IPS-18c (cell line): Measurements from ENCODE around the gene ADGRV1.
"Not testable (repeated sequence)": the region's sequence is repeated elsewhere in the genome, so short reads cannot be mapped to it uniquely, and the experiment has no call there.

Source experiments
- H3K4me3 ChIP-seq: 2 replicates; pipeline ENCODE4 v1.7.0; 2013; ENCODE audit warnings: low read depth, mild to moderate bottlenecking, low read length, moderate library complexity; ENCODE audit not compliant: insufficient read depth
- H3K9me3 ChIP-seq: one replicate; pipeline ENCODE4 v1.6.1; 2013; ENCODE audit warnings: mild to moderate bottlenecking, low read length, moderate library complexity; ENCODE audit not compliant: control insufficient read depth, insufficient read depth

The ADGRV1 gene

DNA sequence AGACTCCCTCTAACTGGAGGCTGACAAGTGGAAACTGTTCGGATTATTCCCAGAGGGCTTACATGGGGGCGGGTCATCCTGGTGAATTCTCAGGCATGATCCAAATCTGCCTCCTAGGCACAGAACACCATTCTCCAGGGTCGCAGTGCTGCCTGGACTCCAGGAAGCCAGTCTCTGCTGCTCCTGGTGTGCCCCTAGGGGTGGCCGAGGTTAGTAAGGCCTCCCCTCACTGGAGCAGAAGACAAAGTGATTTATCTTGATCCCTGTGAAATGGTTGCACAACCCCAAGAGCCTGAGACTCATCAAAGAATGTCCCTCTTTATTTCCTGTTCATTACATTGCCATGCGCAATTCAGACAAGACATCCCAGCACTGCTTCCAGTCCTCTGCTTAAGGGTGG lies 17.1 kb downstream of the ADGRV1 start:
- Histone ChIP-seq H3K4me3 (no peak overlapping the region), H3K9me3 (no peaks in the 10 kb centered on the region)

DNA sequence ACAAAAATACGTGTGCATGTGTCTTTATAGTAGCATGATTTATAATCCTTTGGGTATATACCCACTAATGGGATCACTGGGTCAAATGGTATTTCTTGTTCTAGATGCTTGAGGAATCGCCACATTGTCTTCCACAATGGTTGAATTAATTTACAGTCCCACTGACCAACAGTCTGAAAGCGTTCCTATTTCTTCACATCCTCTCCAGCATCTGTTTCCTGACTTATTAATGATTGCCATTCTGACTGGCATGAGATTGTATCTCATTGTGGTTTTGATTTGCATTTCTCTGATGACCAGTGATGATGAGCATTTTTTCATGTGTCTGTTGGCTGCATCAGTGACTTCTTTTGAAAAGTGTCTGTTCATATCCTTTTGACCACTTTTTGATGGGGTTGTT lies 18.0 kb downstream of the ADGRV1 start:
- not testable (repeated sequence) for H3K9me3 ChIP-seq, H3K4me3 ChIP-seq

DNA sequence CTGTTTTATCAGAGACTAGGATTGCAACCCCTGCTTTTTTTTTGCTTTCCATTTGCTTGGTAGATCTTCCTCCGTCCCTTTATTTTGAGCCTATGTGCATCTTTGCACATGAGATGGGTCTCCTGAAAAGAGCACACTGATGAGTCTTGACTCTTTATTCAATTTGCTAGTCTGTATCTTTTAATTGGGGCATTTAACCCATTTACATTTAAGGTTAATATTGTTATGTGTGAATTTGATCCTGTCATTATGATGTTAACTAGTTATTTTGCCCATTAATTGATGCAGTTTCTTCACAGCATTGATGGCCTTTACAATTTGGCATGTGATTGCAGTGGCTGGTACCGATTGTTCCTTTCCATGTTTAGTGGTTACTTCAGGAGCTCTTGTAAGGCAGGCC lies 21.3 kb downstream of the ADGRV1 start:
- not testable (repeated sequence) for H3K9me3 ChIP-seq, H3K4me3 ChIP-seq

DNA sequence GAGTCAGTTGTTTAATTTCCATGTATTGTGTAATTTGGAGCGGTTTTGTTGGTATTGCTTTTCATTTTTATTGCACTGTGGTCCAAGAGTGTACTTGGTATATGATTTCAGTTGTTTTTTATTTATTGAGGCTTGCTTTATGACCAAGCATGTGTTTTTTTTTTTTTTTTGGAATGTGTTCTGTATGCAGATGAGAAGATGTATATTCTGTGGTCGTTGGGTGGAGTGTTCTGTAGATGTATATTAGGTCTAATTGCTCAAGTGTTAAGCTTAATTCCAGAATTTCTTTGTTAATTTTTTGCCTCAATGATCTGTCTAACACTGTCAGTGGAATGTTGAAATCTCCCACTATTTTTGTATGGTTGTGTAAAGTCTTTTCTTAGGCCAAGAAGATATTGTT lies 23.4 kb downstream of the ADGRV1 start:
- Histone ChIP-seq H3K9me3 (no peaks in the 10 kb centered on the region), H3K4me3 (no peak overlapping the region)

DNA sequence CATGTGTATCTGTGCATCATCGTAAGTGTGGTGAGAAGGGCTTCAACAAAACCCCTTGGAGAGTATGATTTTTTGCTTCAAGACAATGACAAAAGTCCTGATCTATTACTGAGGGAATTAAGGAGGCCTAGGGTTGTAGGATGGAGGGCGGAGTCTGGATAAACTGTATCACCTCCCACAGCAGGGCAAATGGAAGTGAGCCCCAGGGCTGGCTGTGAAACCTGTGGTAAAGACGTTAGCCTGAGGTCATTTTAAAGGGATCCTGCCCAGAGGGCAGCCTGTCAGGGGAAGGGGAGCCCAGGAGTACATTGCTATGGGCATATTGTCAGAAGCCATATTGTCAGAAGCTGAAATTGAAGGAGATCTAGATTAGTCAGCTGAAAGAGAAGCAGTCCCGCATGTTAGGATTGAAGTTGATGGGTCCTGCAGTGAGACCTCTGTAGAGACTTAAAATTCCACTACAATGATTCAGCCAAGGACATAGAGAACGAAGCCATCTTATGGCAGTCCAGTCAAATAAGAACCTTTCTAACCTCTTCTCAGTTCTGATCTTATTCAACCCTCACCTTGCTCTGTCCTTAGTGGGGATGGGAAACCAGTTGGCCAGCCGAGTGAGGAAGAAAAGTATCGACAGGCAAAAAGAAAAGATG lies 26.9 kb downstream of the ADGRV1 start:
- Histone ChIP-seq H3K4me3 (no peak overlapping the region), H3K9me3 (no peaks in the 10 kb centered on the region)

DNA sequence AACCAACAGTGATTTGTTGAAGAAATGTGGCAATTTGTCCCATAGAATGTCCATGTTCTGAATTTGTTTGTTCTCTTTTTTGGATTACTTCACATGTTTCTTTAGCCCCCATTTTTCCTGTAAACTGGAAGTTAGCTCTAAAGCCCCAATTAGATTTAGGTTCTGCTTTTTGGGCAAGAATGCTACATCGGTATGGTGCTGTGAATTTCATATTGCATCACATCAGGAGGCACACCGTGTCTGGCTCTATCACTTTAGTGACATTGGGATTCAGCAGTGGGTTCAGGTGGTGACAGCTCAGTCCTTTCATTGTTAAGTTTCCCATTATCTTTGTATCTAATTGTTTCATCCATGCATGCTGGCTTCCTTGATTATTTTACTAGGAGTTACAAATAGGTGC lies 27.9 kb downstream of the ADGRV1 start:
- H3K4me3 ChIP-seq = no peak overlapping the region
- no peaks in the 10 kb centered on the region for H3K9me3 ChIP-seq

DNA sequence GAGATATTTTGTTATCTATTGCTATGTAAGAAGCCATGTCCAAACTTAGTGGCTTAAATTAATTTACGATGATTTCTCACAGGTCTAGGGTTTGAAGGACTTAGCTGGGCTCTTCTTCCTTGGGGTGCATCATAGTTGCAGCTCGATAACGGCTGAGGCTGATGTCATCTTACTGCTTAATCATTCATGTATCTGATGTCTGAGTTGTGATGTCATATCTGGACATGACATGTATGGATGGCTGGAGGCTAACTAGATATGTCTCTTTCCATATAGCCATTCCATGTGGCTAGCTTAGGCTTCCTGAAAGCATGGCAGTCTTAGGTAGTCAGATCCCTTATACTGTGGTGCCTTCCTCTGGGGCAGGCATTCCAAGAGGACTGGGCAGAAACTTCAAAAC lies 31.6 kb downstream of the ADGRV1 start:
- no peak overlapping the region for H3K4me3 ChIP-seq
- H3K9me3 ChIP-seq = no peaks in the 10 kb centered on the region

DNA sequence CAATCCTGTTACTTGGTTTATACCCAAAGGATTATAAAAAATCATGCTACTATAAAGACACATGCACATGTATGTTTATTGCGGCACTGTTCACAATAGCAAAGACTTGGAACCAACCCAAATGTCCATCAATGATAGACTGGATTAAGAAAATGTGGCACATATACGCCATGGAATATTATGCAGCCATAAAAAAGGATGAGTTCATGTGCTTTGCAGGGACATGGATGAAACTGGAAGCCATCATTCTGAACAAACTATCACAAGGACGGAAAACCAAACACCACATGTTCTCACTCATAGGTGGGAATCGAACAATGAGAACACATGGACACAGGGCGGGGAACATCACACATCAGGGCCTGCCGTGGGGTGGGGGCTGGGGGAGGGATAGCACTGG lies 34.5 kb downstream of the ADGRV1 start:
- H3K4me3 ChIP-seq, H3K9me3 ChIP-seq: not testable (repeated sequence)

DNA sequence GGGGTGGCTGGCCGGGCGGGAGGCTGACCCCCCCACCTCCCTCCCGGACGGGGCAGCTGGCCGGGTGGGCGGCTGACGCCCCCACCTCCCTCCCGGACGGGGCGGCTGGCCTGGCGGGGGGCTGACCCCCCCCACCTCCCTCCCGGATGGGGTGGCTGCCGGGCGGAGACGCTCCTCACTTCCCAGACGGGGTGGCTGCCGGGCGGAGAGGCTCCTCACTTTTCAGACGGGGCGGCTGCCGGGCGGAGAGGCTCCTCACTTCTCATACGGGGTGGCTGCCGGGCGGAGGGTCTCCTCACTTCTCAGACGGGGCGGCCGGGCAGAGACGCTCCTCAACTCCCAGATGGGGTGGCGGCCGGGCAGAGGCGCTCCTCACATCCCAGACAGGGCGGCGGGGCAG lies 37.2 kb downstream of the ADGRV1 start:
- H3K4me3 ChIP-seq, H3K9me3 ChIP-seq: not testable (repeated sequence)

DNA sequence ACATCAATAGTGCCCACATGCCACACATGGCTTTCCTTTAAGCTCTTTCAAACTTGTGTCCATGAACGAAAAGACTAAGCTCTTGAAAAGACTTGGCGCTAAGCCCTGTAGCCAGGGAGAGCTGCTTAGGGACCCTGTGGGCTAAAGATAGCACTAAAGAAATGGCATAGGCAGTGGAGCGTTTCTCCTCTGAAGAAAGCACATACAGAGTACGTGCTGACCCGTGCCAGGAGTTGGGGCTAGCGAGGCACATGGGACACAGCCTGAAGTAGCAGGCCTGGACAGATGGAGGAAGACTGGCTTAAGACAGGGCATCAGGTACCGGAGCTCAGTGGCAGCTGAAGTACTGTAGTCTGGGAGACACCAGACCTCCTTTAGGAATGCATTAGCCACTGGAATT lies 39.7 kb downstream of the ADGRV1 start:
- Histone ChIP-seq H3K4me3 (no peak overlapping the region), H3K9me3 (no peaks in the 10 kb centered on the region)

DNA sequence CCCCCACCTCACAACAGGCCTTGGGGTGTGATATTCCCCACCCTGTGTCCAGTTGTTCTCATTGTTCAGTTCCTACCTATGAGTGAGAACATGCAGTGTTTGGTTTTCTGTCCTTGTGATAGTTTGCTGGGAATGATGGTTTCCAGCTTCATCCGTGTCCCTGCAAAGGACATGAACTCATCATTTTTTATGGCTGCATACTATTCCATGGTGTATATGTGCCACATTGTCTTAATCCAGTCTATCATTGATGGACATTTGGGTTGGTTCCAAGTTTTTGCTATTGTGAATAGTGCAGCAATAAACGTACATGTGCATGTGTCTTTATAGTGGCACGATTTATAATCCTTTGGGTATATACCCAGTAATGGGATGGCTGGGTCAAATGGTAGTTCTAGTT lies 41.7 kb downstream of the ADGRV1 start:
- H3K9me3 ChIP-seq, H3K4me3 ChIP-seq: not testable (repeated sequence)

DNA sequence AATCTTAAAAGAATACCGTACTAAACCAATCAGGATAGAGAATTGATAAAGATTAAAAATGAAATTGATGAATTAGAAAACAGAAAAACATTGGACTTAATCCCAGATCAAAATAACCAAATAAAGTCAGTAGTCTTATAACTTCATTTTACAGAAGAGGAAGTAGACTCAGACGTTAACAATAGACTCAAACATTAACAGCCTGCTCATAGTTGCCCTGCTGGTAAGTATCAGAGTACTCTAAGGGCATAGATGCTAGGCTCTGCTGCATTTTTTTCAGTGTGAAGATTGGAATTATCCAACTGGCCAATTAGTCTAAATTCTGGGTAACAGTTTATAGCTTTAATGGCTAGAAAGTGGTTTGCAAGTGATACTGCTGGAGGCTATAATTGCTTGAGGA lies 42.9 kb downstream of the ADGRV1 start:
- H3K9me3 ChIP-seq = no peaks in the 10 kb centered on the region

DNA sequence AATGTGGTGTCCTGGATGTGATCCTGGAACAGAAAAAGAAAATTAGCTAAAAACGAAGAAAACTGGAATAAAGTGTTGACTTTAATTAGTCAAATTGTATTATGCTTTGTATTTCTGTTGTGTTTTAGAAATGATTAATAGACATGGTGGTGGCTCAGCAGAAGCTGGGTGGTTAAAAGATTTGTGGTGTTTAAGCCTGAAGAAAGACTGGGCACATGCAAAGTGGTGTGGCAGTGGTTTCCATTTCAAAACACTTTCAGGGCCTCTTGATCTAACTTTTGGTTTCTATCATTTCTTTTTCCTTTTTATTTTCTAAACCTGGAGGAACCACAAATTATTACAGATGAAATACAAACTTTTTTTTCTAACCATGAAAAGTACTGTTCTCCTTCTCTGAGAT lies 44.1 kb downstream of the ADGRV1 start:
- Histone ChIP-seq H3K9me3 (no peaks in the 10 kb centered on the region), H3K4me3 (no peak overlapping the region)

More for the DNA sequence above, 42.9 kb downstream of the ADGRV1 start:
- H3K4me3 ChIP-seq = no peak overlapping the region

DNA sequence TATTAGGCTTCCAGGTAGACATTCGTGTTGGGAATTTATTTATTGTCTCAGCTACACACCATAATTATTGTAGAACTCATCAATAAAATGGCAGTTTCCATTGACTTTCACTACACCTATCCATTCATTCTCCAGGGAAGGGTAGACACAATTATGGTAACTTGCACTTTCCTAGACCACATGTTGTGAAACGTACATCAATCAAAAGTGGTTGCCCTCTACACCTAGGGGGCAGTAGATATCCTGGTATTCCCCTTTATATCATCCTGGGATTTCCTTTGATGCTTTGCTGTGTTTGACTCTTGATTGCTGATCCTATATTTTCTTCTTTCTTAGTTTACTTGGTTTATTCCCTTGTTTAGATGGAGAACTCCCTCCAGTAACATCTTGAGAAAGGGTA lies 47.9 kb downstream of the ADGRV1 start:
- no peaks in the 10 kb centered on the region for H3K9me3 ChIP-seq
- no peak overlapping the region for H3K4me3 ChIP-seq

DNA sequence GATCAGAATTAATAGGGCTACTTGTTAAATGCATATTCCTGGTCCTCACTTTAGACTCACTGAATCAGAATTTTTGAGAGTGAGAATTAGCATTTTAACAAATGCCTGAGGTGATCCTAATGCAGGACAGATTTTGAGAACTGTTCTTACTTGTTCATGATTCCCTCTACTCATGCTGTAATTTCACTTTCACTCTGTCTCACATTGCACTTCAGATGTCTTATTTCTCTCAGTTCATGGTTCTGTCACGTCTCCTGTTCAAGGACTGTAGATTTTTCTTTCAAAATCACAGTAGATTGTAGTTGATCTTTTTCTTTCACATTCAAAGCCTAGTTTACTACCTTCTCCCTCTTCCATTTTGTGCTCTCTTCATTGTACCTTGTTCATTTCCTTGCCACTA lies 54.3 kb downstream of the ADGRV1 start:
- no peak overlapping the region for H3K4me3 ChIP-seq
- no peaks in the 10 kb centered on the region for H3K9me3 ChIP-seq

DNA sequence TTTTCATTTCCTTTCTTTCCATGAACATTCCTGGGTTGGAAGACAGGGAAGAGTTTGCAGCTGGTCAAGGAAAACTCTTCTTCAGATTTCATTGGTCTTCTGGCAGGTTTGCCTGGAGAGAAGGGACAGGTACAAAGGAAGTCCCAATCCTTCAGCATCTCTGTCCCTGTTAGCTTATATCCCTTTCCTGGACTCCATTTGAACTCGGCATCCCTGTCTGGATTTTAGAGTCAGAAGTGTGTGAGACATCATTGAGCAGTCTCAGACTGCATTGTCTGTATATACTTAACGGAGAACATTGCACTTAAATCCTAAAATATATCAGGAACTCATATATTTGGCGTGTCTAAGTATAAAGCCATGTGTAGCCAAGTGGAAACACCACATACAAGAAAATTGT lies 54.9 kb downstream of the ADGRV1 start:
- Histone ChIP-seq H3K9me3 (no peaks in the 10 kb centered on the region), H3K4me3 (no peak overlapping the region)

DNA sequence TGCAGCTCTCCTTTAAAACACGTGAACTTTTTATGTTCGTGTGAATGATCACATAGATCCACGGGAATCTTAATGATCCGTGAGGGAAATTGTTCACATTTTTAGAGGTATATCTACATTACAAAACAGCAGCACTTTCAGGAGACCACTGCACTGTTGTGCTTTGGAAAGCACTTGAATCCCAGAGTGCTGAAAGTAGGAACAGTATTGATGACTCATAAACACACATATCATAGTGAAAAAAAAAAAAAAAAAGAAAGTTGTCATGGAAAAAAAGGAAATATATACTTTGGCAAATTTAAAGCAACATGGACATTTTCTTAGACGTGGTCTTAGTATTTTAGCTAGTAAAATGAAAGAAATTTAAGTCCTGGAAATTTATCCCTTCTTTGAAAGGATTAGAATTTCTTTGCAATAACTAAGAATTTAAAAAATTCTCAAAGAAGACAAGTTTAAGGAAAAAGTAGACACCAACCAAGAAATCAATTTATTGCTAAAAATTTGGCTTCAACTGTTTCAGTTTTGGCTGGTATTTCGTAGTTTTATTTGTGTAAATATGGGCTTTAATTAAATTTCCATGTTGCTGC lies 55.4 kb downstream of the ADGRV1 start:
- Histone ChIP-seq H3K9me3 (no peaks in the 10 kb centered on the region), H3K4me3 (no peak overlapping the region)

DNA sequence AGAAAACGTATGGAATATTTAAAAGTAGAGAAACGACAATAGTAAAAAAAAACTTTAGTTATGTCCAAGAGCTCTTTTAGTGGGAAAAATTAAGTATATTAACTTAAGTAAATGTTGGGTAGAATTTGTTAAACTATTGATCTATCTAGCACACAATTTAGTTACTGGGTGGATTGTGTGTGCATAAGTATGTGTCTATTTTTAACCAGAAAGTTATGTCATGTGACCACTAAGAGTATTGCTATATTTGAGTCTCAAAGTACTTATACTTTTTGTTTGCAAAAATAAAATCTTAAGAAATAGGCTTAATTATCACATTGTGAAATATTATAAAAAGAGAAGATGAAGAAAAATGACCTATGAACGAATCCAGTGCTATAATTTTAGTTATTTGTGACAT lies 56.8 kb downstream of the ADGRV1 start:
- H3K9me3 ChIP-seq = no peaks in the 10 kb centered on the region
- no peak overlapping the region for H3K4me3 ChIP-seq

DNA sequence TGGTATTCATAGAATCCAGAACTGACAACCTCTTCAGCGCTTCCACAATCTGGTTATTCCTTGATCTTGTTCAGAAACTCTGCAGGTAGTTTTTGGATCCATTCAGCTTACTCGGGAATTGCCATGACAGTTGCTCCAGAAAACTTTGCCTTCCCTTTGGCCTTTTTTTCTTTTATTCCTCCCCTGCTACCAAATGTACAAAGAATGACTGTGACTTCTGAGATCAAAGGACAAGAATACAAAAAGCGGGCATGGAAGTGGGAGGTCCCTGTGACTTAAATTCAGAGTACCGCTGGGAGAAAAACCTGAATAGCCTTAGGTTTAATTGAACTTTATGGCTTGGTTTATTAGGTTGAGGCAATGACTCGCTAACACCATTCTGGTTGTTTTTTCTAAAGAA lies 59.5 kb downstream of the ADGRV1 start:
- H3K4me3 ChIP-seq = no peak overlapping the region
- H3K9me3 ChIP-seq = no peaks in the 10 kb centered on the region
